OCI-LY1 (cell line): ENCODE data around the gene OPHN1.

Experiments used
- CTCF ChIP-seq: fragments of 200-600 bp; sonication (generic), shearing (Covaris generic); IDR thresholded peaks from 2 replicates; pipeline ENCODE4 v1.5.1; 2017; ENCODE audit warnings: mild to moderate bottlenecking, antibody characterized with exemption, low read length, moderate library complexity, mixed read lengths
- EZH2 ChIP-seq: fragments of 200-600 bp; sonication (generic), shearing (Covaris generic); IDR thresholded peaks from 2 replicates; pipeline ENCODE4 v1.8.0; 2017; ENCODE audit warnings: borderline replicate concordance, mixed run types, mild to moderate bottlenecking, antibody characterized with exemption, low read length, moderate library complexity, mixed read lengths

GRCh38 chrX:68413254-68413653 lies 20.0 kb downstream of the OPHN1 start:
- no peak for TF ChIP-seq CTCF
- no peak for TF ChIP-seq EZH2
